GM13976 (cell line): ENCODE data around the gene HCST.

Experiments
- DNase-seq: peaks from one replicate; pipeline ENCODE4 v3.0.0; 2012; ENCODE audit warnings: low spot score
- in situ Hi-C: fragments of 300-500 bp; cut with MboI; formaldehyde crosslinking; loops from one replicate; pipeline ENCODE4 v1.12.0; 2022; ENCODE audit warnings: low sequenced_read_pairs, mixed read lengths, inconsistent platforms; ENCODE audit not compliant: unreplicated experiment
- TF ChIP-seq, protein P1 (sequence below): IDR thresholded peaks from 2 replicates; pipeline ENCODE4 v1.5.1; 2012; ENCODE audit warnings: borderline replicate concordance, mild to moderate bottlenecking; ENCODE audit not compliant: insufficient read depth; ENCODE audit errors: extremely low read depth, missing control alignments, control extremely low read depth

The HCST gene, protein sequence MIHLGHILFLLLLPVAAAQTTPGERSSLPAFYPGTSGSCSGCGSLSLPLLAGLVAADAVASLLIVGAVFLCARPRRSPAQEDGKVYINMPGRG

GRCh38 chr19:35901854-35902661, at the start of gene HCST:
Gene HCST (plus strand): TSS chr19:35902529. CDS start chr19:35902594, 65 bp downstream.
- TF ChIP-seq, protein P1, sequence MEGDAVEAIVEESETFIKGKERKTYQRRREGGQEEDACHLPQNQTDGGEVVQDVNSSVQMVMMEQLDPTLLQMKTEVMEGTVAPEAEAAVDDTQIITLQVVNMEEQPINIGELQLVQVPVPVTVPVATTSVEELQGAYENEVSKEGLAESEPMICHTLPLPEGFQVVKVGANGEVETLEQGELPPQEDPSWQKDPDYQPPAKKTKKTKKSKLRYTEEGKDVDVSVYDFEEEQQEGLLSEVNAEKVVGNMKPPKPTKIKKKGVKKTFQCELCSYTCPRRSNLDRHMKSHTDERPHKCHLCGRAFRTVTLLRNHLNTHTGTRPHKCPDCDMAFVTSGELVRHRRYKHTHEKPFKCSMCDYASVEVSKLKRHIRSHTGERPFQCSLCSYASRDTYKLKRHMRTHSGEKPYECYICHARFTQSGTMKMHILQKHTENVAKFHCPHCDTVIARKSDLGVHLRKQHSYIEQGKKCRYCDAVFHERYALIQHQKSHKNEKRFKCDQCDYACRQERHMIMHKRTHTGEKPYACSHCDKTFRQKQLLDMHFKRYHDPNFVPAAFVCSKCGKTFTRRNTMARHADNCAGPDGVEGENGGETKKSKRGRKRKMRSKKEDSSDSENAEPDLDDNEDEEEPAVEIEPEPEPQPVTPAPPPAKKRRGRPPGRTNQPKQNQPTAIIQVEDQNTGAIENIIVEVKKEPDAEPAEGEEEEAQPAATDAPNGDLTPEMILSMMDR = no peak
- no peak for DNase-seq
- in situ Hi-C loops = no loop called here

GRCh38 chr19:35853038-35853756, 49.1 kb upstream of the HCST start:
- in situ Hi-C loops = no loop called here
- DNase-seq = no peak
- TF ChIP-seq, protein P1 = no peak

GRCh38 chr19:35856546-35857149, 45.7 kb upstream of the HCST start, which contains the start of gene KIRREL2:
Gene KIRREL2 (plus strand): TSS chr19:35856911. CDS start chr19:35857120, 209 bp downstream.
- TF ChIP-seq, protein P1 = no peak
- peak; percentile 73 for DNase-seq
- in situ Hi-C loops = no loop called here

DNA sequence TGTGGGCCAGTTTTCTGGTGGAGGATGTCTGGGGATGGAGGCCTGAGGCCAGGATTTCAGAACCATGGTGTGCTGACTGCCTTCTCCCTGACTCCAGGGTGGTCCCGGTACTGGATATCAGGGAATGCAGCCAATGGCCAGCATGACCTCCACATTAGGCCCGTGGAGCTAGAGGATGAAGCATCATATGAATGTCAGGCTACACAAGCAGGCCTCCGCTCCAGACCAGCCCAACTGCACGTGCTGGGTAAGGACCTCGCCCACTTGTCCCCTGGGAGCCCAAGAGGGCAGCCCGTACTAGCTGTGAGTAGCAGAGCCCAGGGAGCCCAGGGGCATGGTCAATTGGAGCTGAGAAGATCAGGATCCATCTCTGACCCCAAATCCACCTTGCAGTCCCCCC, 44.0 kb upstream of the HCST start:
- TF ChIP-seq, protein P1 = no peak
- in situ Hi-C loops = no loop called here

GRCh38 chr19:35859414-35859813, 42.9 kb upstream of the HCST start:
- in situ Hi-C loops = no loop called here
- TF ChIP-seq, protein P1 = no peak
- DNase-seq = no peak

More for the DNA sequence above, 44.0 kb upstream of the HCST start:
- DNase-seq = no peak

DNA sequence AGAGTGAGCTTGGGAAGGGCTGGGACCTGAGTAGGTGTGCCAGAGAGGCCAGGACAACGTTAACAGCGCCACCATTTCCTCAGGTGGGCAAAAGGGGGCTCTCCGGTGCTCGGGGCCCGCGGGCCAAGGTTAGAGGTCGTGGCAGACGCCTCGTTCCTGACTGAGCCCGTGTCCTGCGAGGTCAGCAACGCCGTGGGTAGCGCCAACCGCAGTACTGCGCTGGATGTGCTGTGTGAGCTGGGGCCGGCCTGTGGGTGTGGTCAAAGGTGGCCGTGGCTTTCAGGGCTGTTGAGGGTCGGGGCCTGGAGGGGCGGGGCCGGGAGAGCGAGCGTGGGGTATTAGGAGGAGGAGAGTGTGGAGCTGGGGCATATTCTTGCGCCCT, 41.9 kb upstream of the HCST start:
- in situ Hi-C loops = no loop called here
- DNase-seq = no peak
- TF ChIP-seq, protein P1 = no peak
